Uterus (tissue), 2 donors: ENCODE data around the gene GAL3ST1.

Experiments
- POLR2A ChIP-seq, 2 donors: fragments of 450-650 bp; IDR thresholded peaks; one replicate each; pipeline ENCODE4 v1.6.1; 2016; ENCODE audit warnings: antibody characterized with exemption in 2 of 2, mild to moderate bottlenecking in 1 of 2, moderate library complexity in 1 of 2
- TF ChIP-seq, protein P1 (sequence below), 4 experiments: fragments of 200-600 bp in 2 of 4; fragments of 450-650 bp in 2 of 4; sonication (generic) in 2 of 4; IDR thresholded peaks; one replicate each; pipeline ENCODE4 v1.5.1; 2016 to 2019; ENCODE audit warnings: antibody characterized with exemption in 4 of 4, mild to moderate bottlenecking in 2 of 4, moderate library complexity in 1 of 4

DNA sequence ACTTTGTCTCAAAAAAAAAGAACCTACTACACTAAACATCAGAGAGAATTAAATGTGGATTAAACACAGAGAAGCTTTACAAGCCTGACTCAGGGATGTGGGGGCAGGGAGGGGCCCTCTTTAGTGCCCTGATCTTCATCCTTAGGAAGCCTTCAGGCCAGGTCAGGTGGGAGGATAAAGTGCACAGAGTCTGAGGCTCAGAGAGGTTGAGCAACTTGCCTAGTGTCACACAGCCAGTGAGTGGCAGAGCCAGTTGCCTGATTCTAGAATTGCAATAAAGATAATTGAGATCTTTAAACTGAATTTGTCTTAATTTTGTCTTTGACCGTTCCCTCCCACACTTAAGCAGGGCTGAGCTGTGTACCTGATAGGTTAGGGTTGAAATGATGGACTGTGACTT lies 35.1 kb downstream of the GAL3ST1 start:
- TF ChIP-seq, protein P1, sequence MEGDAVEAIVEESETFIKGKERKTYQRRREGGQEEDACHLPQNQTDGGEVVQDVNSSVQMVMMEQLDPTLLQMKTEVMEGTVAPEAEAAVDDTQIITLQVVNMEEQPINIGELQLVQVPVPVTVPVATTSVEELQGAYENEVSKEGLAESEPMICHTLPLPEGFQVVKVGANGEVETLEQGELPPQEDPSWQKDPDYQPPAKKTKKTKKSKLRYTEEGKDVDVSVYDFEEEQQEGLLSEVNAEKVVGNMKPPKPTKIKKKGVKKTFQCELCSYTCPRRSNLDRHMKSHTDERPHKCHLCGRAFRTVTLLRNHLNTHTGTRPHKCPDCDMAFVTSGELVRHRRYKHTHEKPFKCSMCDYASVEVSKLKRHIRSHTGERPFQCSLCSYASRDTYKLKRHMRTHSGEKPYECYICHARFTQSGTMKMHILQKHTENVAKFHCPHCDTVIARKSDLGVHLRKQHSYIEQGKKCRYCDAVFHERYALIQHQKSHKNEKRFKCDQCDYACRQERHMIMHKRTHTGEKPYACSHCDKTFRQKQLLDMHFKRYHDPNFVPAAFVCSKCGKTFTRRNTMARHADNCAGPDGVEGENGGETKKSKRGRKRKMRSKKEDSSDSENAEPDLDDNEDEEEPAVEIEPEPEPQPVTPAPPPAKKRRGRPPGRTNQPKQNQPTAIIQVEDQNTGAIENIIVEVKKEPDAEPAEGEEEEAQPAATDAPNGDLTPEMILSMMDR (IDR thresholded peaks at IDR 0.05) = no peak
- TF ChIP-seq POLR2A (IDR thresholded peaks at IDR 0.05) = no peak
